Lower leg skin (tissue), 3 donors: ENCODE results near the gene FAM151B.

Source experiments
- POLR2A ChIP-seq, 2 donors: fragments of 450-650 bp; IDR thresholded peaks; one replicate each; pipeline ENCODE4 v1.6.1; 2016 to 2017; ENCODE audit warnings: antibody characterized with exemption in 2 of 2, mild to moderate bottlenecking in 1 of 2, moderate library complexity in 1 of 2
- TF ChIP-seq, protein P1 (sequence below), 3 donors: fragments of 450-650 bp; IDR thresholded peaks; one replicate each; pipeline ENCODE4 v1.5.1; 2016; ENCODE audit warnings: antibody characterized with exemption in 3 of 3, mild to moderate bottlenecking in 3 of 3, moderate library complexity in 2 of 3

DNA sequence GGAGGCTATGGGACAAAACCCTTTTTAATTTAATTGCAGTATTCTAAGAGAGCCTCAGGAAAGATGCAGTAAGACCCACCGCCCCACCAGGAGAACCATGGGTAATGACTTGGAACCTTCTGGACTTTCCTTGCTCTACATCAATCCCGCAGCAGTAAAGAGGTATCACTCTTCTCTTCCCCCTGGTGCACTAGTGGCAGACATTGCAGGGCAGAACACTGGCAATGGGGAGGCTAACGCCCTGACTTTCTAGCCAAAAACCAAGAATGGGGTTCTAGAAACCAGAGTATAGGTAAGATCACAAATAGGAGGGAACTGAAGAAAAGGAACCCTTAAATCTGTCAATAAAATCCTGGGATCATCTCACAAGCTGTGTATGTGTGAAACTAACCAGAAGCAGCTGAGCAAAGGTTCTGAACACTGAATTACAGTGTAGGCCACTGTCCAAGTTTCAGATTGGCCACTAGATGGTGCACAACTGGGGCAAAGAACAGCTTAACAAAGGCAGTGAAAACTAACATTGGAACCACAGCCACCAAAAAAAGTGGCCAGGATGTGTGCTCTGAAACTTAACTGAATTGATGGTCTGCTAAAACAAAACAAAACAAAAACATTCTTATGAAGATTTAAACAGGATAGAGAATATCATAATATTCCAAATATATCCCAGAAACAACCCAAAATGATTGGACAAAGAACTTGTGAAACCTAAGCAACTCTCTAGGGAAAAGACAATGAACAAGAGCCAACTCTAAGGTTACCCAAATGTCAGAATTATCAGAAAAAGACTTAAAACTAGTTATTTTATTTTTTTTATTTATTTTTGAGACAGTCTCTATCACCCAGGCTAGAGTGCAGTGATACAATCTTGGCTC lies 6.6 kb upstream of the FAM151B start:
- no peak for TF ChIP-seq POLR2A (IDR thresholded peaks at IDR 0.05)
- TF ChIP-seq, protein P1, sequence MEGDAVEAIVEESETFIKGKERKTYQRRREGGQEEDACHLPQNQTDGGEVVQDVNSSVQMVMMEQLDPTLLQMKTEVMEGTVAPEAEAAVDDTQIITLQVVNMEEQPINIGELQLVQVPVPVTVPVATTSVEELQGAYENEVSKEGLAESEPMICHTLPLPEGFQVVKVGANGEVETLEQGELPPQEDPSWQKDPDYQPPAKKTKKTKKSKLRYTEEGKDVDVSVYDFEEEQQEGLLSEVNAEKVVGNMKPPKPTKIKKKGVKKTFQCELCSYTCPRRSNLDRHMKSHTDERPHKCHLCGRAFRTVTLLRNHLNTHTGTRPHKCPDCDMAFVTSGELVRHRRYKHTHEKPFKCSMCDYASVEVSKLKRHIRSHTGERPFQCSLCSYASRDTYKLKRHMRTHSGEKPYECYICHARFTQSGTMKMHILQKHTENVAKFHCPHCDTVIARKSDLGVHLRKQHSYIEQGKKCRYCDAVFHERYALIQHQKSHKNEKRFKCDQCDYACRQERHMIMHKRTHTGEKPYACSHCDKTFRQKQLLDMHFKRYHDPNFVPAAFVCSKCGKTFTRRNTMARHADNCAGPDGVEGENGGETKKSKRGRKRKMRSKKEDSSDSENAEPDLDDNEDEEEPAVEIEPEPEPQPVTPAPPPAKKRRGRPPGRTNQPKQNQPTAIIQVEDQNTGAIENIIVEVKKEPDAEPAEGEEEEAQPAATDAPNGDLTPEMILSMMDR (IDR thresholded peaks at IDR 0.05) = no peak
